ENCODE measurements around the gene PODXL. TPM values are rescaled to one million over a fixed set of nuclear protein-coding genes. Genes with fewer than 3 reads are reported as not detected.

PODXL gene
- polyA plus RNA-seq, 1 donor (not counting 4 experiments of a cell fraction or from before 2014, with no cell fraction given): 0.08 TPM

- dilution Hi-C loops (cut with MboI; ENCODE audit: extremely low pct_ligation_motif_present, low sequenced_read_pairs): no loop called here
- no peaks in the 10 kb centered on the region for H3K36me3 ChIP-seq (ENCODE audit: control insufficient read depth in 2 of 2, extremely low read depth in 1 of 2, insufficient read depth in 2 of 2, low read length in 2 of 2)
- H3K4me1 ChIP-seq (ENCODE audit: control insufficient read depth, extremely low read depth, insufficient read depth, low read length): no peaks in the 10 kb centered on the region
- no peak overlapping the region for H3K4me2 ChIP-seq (ENCODE audit: control insufficient read depth, extremely low read depth, insufficient read depth, low read depth, low read length)
- no peak overlapping the region for H3K9ac ChIP-seq (ENCODE audit: control insufficient read depth, extremely low read depth, insufficient read depth, low read length)
- H3K27me3 ChIP-seq (ENCODE audit: control insufficient read depth, extremely low read depth, insufficient read depth, low read length): peaks cover 7% of the 10 kb centered on the region
- no peaks in the 10 kb centered on the region for H4K20me1 ChIP-seq (ENCODE audit: control insufficient read depth, extremely low read depth, insufficient read depth, low read length)
- DNase-seq (ENCODE audit: low read depth, low spot score): peak; percentile 59
- TF ChIP-seq, protein P1, sequence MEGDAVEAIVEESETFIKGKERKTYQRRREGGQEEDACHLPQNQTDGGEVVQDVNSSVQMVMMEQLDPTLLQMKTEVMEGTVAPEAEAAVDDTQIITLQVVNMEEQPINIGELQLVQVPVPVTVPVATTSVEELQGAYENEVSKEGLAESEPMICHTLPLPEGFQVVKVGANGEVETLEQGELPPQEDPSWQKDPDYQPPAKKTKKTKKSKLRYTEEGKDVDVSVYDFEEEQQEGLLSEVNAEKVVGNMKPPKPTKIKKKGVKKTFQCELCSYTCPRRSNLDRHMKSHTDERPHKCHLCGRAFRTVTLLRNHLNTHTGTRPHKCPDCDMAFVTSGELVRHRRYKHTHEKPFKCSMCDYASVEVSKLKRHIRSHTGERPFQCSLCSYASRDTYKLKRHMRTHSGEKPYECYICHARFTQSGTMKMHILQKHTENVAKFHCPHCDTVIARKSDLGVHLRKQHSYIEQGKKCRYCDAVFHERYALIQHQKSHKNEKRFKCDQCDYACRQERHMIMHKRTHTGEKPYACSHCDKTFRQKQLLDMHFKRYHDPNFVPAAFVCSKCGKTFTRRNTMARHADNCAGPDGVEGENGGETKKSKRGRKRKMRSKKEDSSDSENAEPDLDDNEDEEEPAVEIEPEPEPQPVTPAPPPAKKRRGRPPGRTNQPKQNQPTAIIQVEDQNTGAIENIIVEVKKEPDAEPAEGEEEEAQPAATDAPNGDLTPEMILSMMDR (optimal IDR thresholded peaks at IDR 0.05 in 1 of 3, IDR thresholded peaks at IDR 0.05 in 1 of 3, conservative IDR thresholded peaks at IDR 0.05 in 1 of 3; ENCODE audit: extremely low read depth in 1 of 3, insufficient read depth in 2 of 3, low read length in 3 of 3): peak; percentile 98 to 100 (median 99)
- no peak for TF ChIP-seq EZH2 (IDR thresholded peaks at IDR 0.05; ENCODE audit: low read length)
- no peak overlapping the region for H2AFZ ChIP-seq (ENCODE audit: control insufficient read depth, low read length)
- H3K4me3 ChIP-seq (ENCODE audit: control insufficient read depth in 2 of 3, extremely low read depth in 1 of 3, insufficient read depth in 2 of 3, low read depth in 1 of 3, low read length in 3 of 3): no peak overlapping the region
- no peaks in the 10 kb centered on the region for H3K9me1 ChIP-seq (ENCODE audit: control insufficient read depth, extremely low read depth, insufficient read depth, low read length)
- H3K79me2 ChIP-seq (ENCODE audit: control insufficient read depth, insufficient read depth, low read length): no peaks in the 10 kb centered on the region
- no peak for FAIRE-seq
- no peak overlapping the region for H3K27ac ChIP-seq (ENCODE audit: control insufficient read depth, insufficient read depth, low read length)
- no peaks in the 10 kb centered on the region for H3K9me3 ChIP-seq (ENCODE audit: control insufficient read depth, low read depth, low read length)
Measured at GRCh38 chr7:131513245-131514061, 43.0 kb downstream of the PODXL start.

- Histone ChIP-seq H3K4me3 (ENCODE audit: control insufficient read depth in 2 of 3, extremely low read depth in 1 of 3, insufficient read depth in 2 of 3, low read depth in 1 of 3, low read length in 3 of 3) (no peak overlapping the region), H3K9me1 (ENCODE audit: control insufficient read depth, extremely low read depth, insufficient read depth, low read length) (no peaks in the 10 kb centered on the region), H3K4me2 (ENCODE audit: control insufficient read depth, extremely low read depth, insufficient read depth, low read depth, low read length) (no peak overlapping the region), H4K20me1 (ENCODE audit: control insufficient read depth, extremely low read depth, insufficient read depth, low read length) (no peaks in the 10 kb centered on the region), H3K27ac (ENCODE audit: control insufficient read depth, insufficient read depth, low read length) (no peak overlapping the region), H3K27me3 (ENCODE audit: control insufficient read depth, extremely low read depth, insufficient read depth, low read length) (peaks cover 12% of the 10 kb centered on the region), H3K36me3 (ENCODE audit: control insufficient read depth in 2 of 2, extremely low read depth in 1 of 2, insufficient read depth in 2 of 2, low read length in 2 of 2) (no peaks in the 10 kb centered on the region), H3K9ac (ENCODE audit: control insufficient read depth, extremely low read depth, insufficient read depth, low read length) (no peak overlapping the region), H2AFZ (ENCODE audit: control insufficient read depth, low read length) (no peak overlapping the region), H3K79me2 (ENCODE audit: control insufficient read depth, insufficient read depth, low read length) (no peaks in the 10 kb centered on the region), H3K4me1 (ENCODE audit: control insufficient read depth, extremely low read depth, insufficient read depth, low read length) (no peaks in the 10 kb centered on the region), H3K9me3 (ENCODE audit: control insufficient read depth, low read depth, low read length) (no peaks in the 10 kb centered on the region)
- DNase-seq (ENCODE audit: low read depth, low spot score) (no peak), FAIRE-seq (no peak)
- dilution Hi-C loops (cut with MboI; ENCODE audit: extremely low pct_ligation_motif_present, low sequenced_read_pairs): no loop called here
- TF ChIP-seq EZH2 (IDR thresholded peaks at IDR 0.05; ENCODE audit: low read length): no peak
- TF ChIP-seq, protein P1 (optimal IDR thresholded peaks at IDR 0.05 in 1 of 3, IDR thresholded peaks at IDR 0.05 in 1 of 3, conservative IDR thresholded peaks at IDR 0.05 in 1 of 3; ENCODE audit: extremely low read depth in 1 of 3, insufficient read depth in 2 of 3, low read length in 3 of 3): no peak
Measured at GRCh38 chr7:131511774-131512535, 44.5 kb downstream of the PODXL start.

Measured in keratinocyte (primary cell).